ENCODE results near the gene NGEF. TPM values are rescaled to one million over a fixed set of nuclear protein-coding genes. Genes with fewer than 3 reads are reported as not detected.
"Not testable (repeated sequence)": the region's sequence is repeated elsewhere in the genome, so short reads cannot be mapped to it uniquely, and the experiment has no call there.

NGEF gene
- total RNA-seq, 4 donors from 2014 or later, result 14.4 to 25.0 (median 17.9) TPM

GRCh38 chr2:233053928-233054784, 41.1 kb upstream of the NGEF start:
- TF ChIP-seq POLR2A (IDR thresholded peaks at IDR 0.05) (no peak), POLR2AphosphoS5 (IDR thresholded peaks at IDR 0.05) (no peak), EP300 (IDR thresholded peaks at IDR 0.05) (no peak)
- TF ChIP-seq, protein P1, sequence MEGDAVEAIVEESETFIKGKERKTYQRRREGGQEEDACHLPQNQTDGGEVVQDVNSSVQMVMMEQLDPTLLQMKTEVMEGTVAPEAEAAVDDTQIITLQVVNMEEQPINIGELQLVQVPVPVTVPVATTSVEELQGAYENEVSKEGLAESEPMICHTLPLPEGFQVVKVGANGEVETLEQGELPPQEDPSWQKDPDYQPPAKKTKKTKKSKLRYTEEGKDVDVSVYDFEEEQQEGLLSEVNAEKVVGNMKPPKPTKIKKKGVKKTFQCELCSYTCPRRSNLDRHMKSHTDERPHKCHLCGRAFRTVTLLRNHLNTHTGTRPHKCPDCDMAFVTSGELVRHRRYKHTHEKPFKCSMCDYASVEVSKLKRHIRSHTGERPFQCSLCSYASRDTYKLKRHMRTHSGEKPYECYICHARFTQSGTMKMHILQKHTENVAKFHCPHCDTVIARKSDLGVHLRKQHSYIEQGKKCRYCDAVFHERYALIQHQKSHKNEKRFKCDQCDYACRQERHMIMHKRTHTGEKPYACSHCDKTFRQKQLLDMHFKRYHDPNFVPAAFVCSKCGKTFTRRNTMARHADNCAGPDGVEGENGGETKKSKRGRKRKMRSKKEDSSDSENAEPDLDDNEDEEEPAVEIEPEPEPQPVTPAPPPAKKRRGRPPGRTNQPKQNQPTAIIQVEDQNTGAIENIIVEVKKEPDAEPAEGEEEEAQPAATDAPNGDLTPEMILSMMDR (IDR thresholded peaks at IDR 0.05), result peak; percentile 71 to 81
- Histone ChIP-seq H3K36me3 (no peaks in the 10 kb centered on the region), H3K27me3 (no peaks in the 10 kb centered on the region), H3K27ac (no peak overlapping the region), H3K4me1 (peaks cover 21% of the 10 kb centered on the region), H3K4me3 (no peak overlapping the region), H3K9me3 (no peaks in the 10 kb centered on the region)
- DNase-seq (ENCODE audit: low spot score in 2 of 2), result peak; percentile 71 to 80
- 26% methylated on average over 19 of the region's 22 CpGs for WGBS

DNA sequence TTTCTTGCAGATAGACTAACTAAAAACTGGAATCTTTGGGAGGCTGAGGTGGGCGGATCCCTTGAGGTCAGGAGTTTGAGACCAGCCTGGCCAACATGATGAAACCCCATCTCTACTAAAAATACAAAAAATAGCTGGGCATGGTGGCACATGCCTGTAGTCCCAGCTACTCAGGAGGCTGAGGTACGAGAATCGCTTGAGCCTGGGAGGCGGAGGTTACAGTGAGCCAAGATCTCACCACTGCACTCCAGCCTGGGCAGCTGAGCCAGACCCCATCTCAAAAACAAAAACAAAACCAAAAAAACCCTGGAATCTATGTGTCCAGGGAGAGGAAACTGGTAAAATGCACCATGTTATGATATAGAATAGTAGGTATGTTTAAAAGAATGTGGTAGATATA, 39.5 kb upstream of the NGEF start:
- H3K27me3 ChIP-seq, H3K27ac ChIP-seq, H3K36me3 ChIP-seq, H3K4me3 ChIP-seq, H3K9me3 ChIP-seq: not testable (repeated sequence)
- peaks cover 35% of the 10 kb centered on the region for H3K4me1 ChIP-seq
- DNase-seq (ENCODE audit: low spot score in 2 of 2), result peak in 1 of 2 donors; percentile 54
- 96% methylated on average over 4 of the region's 4 CpGs for WGBS

DNA sequence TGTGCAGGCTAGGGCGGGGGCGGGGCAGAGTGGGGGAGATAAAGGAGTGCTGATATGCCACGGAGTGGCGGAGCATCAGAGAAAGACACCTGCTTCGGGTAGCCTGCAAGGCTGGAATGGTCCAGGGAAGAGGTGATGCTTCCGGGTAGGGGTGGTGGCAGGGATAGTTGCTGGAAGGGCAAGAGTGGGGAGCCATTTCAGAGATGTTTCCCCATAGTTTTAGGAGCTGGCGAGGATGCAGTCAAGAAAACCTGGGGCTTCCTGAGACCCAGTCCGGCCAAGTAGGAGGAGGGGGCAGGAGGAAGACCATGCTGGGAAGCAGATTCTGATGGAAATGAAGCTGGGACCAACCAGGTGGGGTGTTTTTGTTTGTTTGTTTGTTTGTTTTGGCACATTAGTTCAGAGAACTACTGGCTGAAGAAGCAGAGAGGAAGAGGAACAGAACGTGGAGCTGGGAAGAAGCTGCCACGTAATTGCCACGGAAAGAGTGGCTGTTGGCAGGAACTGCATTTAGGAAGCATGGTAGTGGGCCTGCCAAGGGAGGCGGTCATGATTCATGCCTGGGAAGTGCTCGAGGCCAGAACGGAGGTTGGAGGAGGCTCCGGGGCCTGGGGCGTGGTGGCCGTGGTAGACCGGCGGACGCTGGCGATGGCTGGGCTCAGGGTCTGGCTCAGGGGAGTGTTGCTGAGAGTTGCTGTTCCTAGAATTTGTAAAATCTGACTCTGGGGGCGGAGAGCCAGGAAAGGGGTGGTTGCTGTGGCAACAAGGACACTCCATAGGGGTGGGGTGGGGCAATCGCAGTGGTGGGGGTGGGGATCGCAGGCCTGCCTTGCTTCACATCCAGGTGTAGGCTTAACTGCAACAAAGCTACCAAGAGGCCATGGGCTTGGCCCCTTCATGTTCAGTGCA, 38.4 kb upstream of the NGEF start:
- H3K27ac ChIP-seq, result peak overlapping the region; percentile 35
- WGBS, result 31% methylated on average over 24 of the region's 24 CpGs

DNA sequence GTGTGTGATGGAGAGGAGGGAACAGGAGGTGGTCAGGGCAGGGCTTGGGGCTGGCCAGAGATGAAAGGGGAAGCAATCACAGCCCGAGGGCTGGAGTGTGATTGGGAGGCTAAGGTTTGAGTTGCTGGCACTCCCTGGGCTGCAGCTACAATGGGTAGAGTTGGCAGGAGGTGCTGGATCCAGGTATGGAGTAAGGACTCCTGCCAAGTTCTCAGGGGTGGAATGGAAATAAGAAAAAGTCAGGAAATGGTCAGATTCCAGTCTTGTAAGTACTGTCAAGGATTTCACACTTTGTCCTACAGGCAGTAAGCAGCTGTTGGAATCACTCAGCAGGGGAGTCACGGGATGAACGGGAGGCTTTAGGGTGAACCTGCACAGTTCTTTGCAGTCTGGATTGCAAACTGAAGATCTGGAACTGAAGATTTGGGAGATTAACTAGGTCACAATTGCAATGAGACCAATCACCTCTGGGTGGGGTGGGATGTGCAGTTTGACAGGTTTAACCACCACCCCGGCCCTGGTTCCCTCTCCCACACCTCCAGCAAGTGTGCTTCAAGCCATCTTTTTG, 36.2 kb upstream of the NGEF start:
- TF ChIP-seq POLR2AphosphoS5 (IDR thresholded peaks at IDR 0.05) (no peak), EP300 (IDR thresholded peaks at IDR 0.05) (no peak), POLR2A (IDR thresholded peaks at IDR 0.05) (no peak)
- TF ChIP-seq, protein P1 (IDR thresholded peaks at IDR 0.05), result no peak
- peaks cover 35% of the 10 kb centered on the region for H3K4me1 ChIP-seq
- 48% methylated on average over 4 of the region's 4 CpGs for WGBS

More for the DNA sequence above, 38.4 kb upstream of the NGEF start:
- no peak overlapping the region for H3K4me3 ChIP-seq
- H3K9me3 ChIP-seq, result no peaks in the 10 kb centered on the region
- DNase-seq (ENCODE audit: low spot score in 2 of 2), result peak; percentile 78 to 79
- no peaks in the 10 kb centered on the region for H3K27me3 ChIP-seq
- peak in 2 of 3 donors; percentile 9 to 66 for TF ChIP-seq POLR2AphosphoS5 (IDR thresholded peaks at IDR 0.05)
- TF ChIP-seq, protein P1 (IDR thresholded peaks at IDR 0.05), result no peak
- no peaks in the 10 kb centered on the region for H3K36me3 ChIP-seq
- H3K4me1 ChIP-seq, result peaks cover 35% of the 10 kb centered on the region

DNA sequence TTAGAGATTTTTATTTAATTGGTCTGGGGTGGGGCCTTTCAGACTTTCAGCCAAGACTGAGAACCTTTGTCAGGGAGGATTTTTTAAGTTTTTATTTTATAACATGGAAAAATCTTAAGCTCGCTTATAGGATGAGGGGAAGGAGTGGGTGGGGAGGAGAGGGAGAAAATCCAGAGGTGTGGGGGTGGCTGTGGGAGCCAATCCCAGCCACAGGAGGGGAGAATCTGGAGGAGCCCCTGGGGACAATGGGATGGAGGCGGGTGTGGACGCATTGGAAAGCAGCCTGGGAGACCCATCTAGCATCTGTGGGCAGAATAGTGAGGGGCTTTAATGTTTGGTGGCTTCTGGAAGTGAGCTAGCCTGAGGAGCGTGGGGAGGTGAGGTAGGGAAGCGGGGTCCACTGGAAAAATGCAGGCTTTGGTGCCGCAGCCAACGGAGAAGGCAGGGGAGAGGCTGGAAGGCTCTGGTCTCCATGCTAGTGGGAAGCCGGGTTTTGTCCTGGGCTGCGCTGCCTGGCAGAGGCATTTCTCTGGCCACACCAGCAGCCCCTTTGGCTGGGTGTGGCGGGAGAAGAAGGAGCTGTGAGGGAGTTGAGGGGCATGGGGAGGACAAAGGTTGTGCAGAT, 35.6 kb upstream of the NGEF start:
- TF ChIP-seq, protein P1 (IDR thresholded peaks at IDR 0.05), result no peak
- TF ChIP-seq POLR2AphosphoS5 (IDR thresholded peaks at IDR 0.05), result no peak
- no peak for TF ChIP-seq POLR2A (IDR thresholded peaks at IDR 0.05)
- no peak for TF ChIP-seq EP300 (IDR thresholded peaks at IDR 0.05)
- H3K9me3 ChIP-seq, result no peaks in the 10 kb centered on the region
- peak in 1 of 2 donors; percentile 38 for DNase-seq (ENCODE audit: low spot score in 2 of 2)
- H3K36me3 ChIP-seq, result no peaks in the 10 kb centered on the region
- WGBS, result 60% methylated on average over 10 of the region's 10 CpGs
- H3K4me3 ChIP-seq, result no peak overlapping the region
- peak overlapping the region; percentile 46 for H3K27ac ChIP-seq
- peaks cover 31% of the 10 kb centered on the region for H3K4me1 ChIP-seq
- no peaks in the 10 kb centered on the region for H3K27me3 ChIP-seq

More for the DNA sequence above, 36.2 kb upstream of the NGEF start:
- H3K27me3 ChIP-seq, result no peaks in the 10 kb centered on the region
- peak in 1 of 2 donors; percentile 44 for DNase-seq (ENCODE audit: low spot score in 2 of 2)
- peak overlapping the region; percentile 46 for H3K27ac ChIP-seq
- H3K36me3 ChIP-seq, result no peaks in the 10 kb centered on the region
- H3K9me3 ChIP-seq, result no peaks in the 10 kb centered on the region
- no peak overlapping the region for H3K4me3 ChIP-seq

All from suprapubic skin (tissue), 4 donors.